Measurements from ENCODE around the gene GRK2. TPM values are rescaled to one million over a fixed set of nuclear protein-coding genes. Genes with fewer than 3 reads are reported as not detected.

The GRK2 gene
- total and polyA plus RNA-seq, 2 of the 13 experiments (the other 11 are each of a cell fraction or from before 2014, with no cell fraction given) = 31.3 to 42.4 TPM

GRCh38 chr11:67317205-67317887 is 51.1 kb downstream of the GRK2 start (continued):
- TF ChIP-seq, protein P1, sequence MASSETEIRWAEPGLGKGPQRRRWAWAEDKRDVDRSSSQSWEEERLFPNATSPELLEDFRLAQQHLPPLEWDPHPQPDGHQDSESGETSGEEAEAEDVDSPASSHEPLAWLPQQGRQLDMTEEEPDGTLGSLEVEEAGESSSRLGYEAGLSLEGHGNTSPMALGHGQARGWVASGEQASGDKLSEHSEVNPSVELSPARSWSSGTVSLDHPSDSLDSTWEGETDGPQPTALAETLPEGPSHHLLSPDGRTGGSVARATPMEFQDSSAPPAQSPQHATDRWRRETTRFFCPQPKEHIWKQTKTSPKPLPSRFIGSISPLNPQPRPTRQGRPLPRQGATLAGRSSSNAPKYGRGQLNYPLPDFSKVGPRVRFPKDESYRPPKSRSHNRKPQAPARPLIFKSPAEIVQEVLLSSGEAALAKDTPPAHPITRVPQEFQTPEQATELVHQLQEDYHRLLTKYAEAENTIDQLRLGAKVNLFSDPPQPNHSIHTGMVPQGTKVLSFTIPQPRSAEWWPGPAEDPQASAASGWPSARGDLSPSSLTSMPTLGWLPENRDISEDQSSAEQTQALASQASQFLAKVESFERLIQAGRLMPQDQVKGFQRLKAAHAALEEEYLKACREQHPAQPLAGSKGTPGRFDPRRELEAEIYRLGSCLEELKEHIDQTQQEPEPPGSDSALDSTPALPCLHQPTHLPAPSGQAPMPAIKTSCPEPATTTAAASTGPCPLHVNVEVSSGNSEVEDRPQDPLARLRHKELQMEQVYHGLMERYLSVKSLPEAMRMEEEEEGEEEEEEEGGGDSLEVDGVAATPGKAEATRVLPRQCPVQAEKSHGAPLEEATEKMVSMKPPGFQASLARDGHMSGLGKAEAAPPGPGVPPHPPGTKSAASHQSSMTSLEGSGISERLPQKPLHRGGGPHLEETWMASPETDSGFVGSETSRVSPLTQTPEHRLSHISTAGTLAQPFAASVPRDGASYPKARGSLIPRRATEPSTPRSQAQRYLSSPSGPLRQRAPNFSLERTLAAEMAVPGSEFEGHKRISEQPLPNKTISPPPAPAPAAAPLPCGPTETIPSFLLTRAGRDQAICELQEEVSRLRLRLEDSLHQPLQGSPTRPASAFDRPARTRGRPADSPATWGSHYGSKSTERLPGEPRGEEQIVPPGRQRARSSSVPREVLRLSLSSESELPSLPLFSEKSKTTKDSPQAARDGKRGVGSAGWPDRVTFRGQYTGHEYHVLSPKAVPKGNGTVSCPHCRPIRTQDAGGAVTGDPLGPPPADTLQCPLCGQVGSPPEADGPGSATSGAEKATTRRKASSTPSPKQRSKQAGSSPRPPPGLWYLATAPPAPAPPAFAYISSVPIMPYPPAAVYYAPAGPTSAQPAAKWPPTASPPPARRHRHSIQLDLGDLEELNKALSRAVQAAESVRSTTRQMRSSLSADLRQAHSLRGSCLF (CRISPR knock-in tag; IDR thresholded peaks at IDR 0.05; ENCODE audit: borderline replicate concordance) = no peak
- no peak for TF ChIP-seq U2AF1 (optimal IDR thresholded peaks at IDR 0.05; ENCODE audit: low read depth, low read length)
- no peak for TF ChIP-seq ZNF382 (CRISPR knock-in tag; IDR thresholded peaks at IDR 0.05; ENCODE audit: borderline replicate concordance)
- TF ChIP-seq, protein P2, sequence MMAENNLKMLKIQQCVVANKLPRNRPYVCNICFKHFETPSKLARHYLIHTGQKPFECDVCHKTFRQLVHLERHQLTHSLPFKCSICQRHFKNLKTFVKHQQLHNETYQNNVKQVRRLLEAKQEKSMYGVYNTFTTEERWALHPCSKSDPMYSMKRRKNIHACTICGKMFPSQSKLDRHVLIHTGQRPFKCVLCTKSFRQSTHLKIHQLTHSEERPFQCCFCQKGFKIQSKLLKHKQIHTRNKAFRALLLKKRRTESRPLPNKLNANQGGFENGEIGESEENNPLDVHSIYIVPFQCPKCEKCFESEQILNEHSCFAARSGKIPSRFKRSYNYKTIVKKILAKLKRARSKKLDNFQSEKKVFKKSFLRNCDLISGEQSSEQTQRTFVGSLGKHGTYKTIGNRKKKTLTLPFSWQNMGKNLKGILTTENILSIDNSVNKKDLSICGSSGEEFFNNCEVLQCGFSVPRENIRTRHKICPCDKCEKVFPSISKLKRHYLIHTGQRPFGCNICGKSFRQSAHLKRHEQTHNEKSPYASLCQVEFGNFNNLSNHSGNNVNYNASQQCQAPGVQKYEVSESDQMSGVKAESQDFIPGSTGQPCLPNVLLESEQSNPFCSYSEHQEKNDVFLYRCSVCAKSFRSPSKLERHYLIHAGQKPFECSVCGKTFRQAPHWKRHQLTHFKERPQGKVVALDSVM (CRISPR knock-in tag; IDR thresholded peaks at IDR 0.05) = peak; percentile 55; the same call in 1 of the 2 replicates
- TF ChIP-seq ZBTB39 (CRISPR knock-in tag; IDR thresholded peaks at IDR 0.05) = no peak
- peak; percentile 64; the same call in 1 of the 2 replicates for TF ChIP-seq ZNF614 (CRISPR knock-in tag; IDR thresholded peaks at IDR 0.05; ENCODE audit: borderline replicate concordance)
- no peak for TF ChIP-seq PHB2 (IDR thresholded peaks at IDR 0.05; ENCODE audit: partially characterized antibody)
- peak; percentile 78 for TF ChIP-seq KMT2B (CRISPR knock-in tag; IDR thresholded peaks at IDR 0.05)
- no peak for TF ChIP-seq CSRNP2 (CRISPR knock-in tag; conservative IDR thresholded peaks at IDR 0.05; ENCODE audit: low read depth)
- no peak for TF ChIP-seq TRIM24 (CRISPR knock-in tag; IDR thresholded peaks at IDR 0.05)
- no peak for TF ChIP-seq ATF6 (CRISPR knock-in tag; conservative IDR thresholded peaks at IDR 0.05)
- TF ChIP-seq, protein P3, sequence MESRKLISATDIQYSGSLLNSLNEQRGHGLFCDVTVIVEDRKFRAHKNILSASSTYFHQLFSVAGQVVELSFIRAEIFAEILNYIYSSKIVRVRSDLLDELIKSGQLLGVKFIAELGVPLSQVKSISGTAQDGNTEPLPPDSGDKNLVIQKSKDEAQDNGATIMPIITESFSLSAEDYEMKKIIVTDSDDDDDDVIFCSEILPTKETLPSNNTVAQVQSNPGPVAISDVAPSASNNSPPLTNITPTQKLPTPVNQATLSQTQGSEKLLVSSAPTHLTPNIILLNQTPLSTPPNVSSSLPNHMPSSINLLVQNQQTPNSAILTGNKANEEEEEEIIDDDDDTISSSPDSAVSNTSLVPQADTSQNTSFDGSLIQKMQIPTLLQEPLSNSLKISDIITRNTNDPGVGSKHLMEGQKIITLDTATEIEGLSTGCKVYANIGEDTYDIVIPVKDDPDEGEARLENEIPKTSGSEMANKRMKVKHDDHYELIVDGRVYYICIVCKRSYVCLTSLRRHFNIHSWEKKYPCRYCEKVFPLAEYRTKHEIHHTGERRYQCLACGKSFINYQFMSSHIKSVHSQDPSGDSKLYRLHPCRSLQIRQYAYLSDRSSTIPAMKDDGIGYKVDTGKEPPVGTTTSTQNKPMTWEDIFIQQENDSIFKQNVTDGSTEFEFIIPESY (CRISPR knock-in tag; IDR thresholded peaks at IDR 0.05) = 0 out of 2 replicates have a peak, but pooled peaks have one; percentile 19
- TF ChIP-seq KDM6A (CRISPR knock-in tag; IDR thresholded peaks at IDR 0.05; ENCODE audit: low read depth) = no peak

All from HepG2 (cell line).